DOHH2 (cell line): ENCODE data around the gene WWOX.

Experiments
- H3F3A ChIP-seq: fragments of 200-600 bp; sonication (generic), shearing (Covaris generic); 2 replicates; pipeline ENCODE4 v1.6.0; 2016; ENCODE audit warnings: antibody characterized with exemption, mild to moderate bottlenecking; ENCODE audit not compliant: control insufficient read depth, insufficient read depth
- H3K27ac ChIP-seq: fragments of 200-600 bp; sonication (generic); 2 replicates; pipeline ENCODE4 v1.5.1; 2014; ENCODE audit warnings: low read depth, mild to moderate bottlenecking, low read length, moderate library complexity
- H3K27me3 ChIP-seq: fragments of 200-600 bp; sonication (generic); 2 replicates; pipeline ENCODE4 v1.6.1; 2014; ENCODE audit warnings: mild to moderate bottlenecking, low read length, mixed read lengths; ENCODE audit not compliant: control insufficient read depth
- H3K36me3 ChIP-seq: fragments of 200-600 bp; sonication (generic); 2 replicates; pipeline ENCODE4 v1.6.1; 2014; ENCODE audit warnings: mild to moderate bottlenecking, low read length, moderate library complexity, mixed read lengths; ENCODE audit not compliant: control insufficient read depth
- H3K4me1 ChIP-seq: fragments of 200-600 bp; sonication (generic); 2 replicates; pipeline ENCODE4 v1.6.1; 2014; ENCODE audit warnings: mild to moderate bottlenecking, low read length, mixed read lengths; ENCODE audit not compliant: control insufficient read depth
- H3K4me2 ChIP-seq: fragments of 200-600 bp; sonication (generic); 2 replicates; pipeline ENCODE4 v1.6.0; 2014; ENCODE audit warnings: mild to moderate bottlenecking, low read length, moderate library complexity
- H3K4me3 ChIP-seq: fragments of 200-600 bp; sonication (generic); 2 replicates; pipeline ENCODE4 v1.5.1; 2014; ENCODE audit warnings: mild to moderate bottlenecking, low read length, mixed read lengths
- H3K79me2 ChIP-seq: fragments of 200-600 bp; sonication (generic); 2 replicates; pipeline ENCODE4 v1.6.1; 2014; ENCODE audit warnings: mild to moderate bottlenecking, low read length, mixed read lengths; ENCODE audit not compliant: control insufficient read depth
- H3K9me2 ChIP-seq: fragments of 200-600 bp; sonication (generic); replicated peaks from 2 replicates; pipeline ENCODE4 v1.6.1; 2014; ENCODE audit warnings: mild to moderate bottlenecking, low read length, mixed read lengths; ENCODE audit not compliant: control insufficient read depth
- H3K9me3 ChIP-seq: fragments of 200-600 bp; sonication (generic); 2 replicates; pipeline ENCODE4 v1.6.1; 2014; ENCODE audit warnings: antibody characterized with exemption, low read length, mixed read lengths; ENCODE audit not compliant: control insufficient read depth, insufficient read depth
- H4K20me1 ChIP-seq: fragments of 200-600 bp; sonication (generic); 2 replicates; pipeline ENCODE4 v1.6.0; 2014; ENCODE audit warnings: low read depth, mild to moderate bottlenecking, antibody characterized with exemption, low read length, moderate library complexity; ENCODE audit not compliant: control insufficient read depth, insufficient read depth
- EZH2phosphoT487 ChIP-seq: fragments of 200-600 bp; sonication (generic); IDR thresholded peaks from 2 replicates; pipeline ENCODE4 v1.6.1; 2017; ENCODE audit warnings: borderline replicate concordance, mild to moderate bottlenecking, antibody characterized with exemption, low read length, moderate library complexity, mixed read lengths
- TF ChIP-seq, protein P1 (sequence below): fragments of 200-600 bp; sonication (generic); IDR thresholded peaks from one replicate; pipeline ENCODE4 v1.5.1; 2014; ENCODE audit warnings: antibody characterized with exemption, mild to moderate bottlenecking, low read depth, low read length; ENCODE audit not compliant: poor library complexity, severe bottlenecking

WWOX gene

DNA sequence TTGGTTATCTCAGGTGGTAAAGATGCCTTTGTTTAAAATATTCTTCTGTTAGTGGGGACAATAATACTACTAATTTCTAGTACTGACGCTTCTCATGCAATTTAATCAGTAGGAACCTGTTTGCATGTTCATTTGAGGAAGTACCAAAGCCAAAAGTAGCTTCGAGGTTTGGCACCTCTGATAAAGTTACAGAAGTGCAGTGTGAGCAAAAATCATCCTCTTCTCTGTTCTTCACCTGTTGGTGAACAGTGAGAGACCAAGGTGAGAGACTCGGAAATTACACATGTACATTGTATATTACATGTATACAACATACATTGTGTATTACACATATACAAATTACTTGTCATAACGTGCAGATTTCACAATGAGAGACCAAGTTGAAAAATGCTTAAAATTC is 1096.5 kb downstream of the WWOX start:
- Histone ChIP-seq H3K79me2 (no peaks in the 10 kb centered on the region), H3K27ac (no peak overlapping the region), H3K4me1 (peaks cover 6% of the 10 kb centered on the region; the same call in 1 of the 2 replicates), H3K9me2 (no peaks in the 10 kb centered on the region), H3K4me2 (no peak overlapping the region), H3F3A (no peaks in the 10 kb centered on the region), H3K36me3 (no peaks in the 10 kb centered on the region), H3K9me3 (no peaks in the 10 kb centered on the region), H3K4me3 (no peak overlapping the region), H3K27me3 (no peaks in the 10 kb centered on the region), H4K20me1 (no peaks in the 10 kb centered on the region)
- no peak for TF ChIP-seq EZH2phosphoT487
- TF ChIP-seq, protein P1, sequence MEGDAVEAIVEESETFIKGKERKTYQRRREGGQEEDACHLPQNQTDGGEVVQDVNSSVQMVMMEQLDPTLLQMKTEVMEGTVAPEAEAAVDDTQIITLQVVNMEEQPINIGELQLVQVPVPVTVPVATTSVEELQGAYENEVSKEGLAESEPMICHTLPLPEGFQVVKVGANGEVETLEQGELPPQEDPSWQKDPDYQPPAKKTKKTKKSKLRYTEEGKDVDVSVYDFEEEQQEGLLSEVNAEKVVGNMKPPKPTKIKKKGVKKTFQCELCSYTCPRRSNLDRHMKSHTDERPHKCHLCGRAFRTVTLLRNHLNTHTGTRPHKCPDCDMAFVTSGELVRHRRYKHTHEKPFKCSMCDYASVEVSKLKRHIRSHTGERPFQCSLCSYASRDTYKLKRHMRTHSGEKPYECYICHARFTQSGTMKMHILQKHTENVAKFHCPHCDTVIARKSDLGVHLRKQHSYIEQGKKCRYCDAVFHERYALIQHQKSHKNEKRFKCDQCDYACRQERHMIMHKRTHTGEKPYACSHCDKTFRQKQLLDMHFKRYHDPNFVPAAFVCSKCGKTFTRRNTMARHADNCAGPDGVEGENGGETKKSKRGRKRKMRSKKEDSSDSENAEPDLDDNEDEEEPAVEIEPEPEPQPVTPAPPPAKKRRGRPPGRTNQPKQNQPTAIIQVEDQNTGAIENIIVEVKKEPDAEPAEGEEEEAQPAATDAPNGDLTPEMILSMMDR = no peak

DNA sequence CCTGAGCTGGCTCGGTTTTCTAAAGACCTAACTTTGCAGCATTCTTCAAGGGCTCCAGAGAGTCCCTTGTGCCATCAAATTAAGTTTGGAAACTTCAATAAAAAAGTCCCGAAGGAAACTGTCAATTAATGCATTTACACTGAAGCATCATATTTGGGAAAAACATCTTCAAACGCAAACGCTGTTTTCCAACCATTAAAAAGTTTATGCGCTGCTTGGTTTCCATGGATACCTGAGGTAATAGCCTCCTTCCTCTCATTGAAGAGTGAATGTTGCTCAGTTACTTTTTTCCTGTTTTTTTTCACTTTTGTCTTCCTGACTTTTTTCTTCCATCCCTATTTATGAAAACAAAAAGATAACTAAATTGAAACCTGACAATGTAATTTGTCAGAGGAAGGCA is 1102.0 kb downstream of the WWOX start:
- Histone ChIP-seq H3K9me2 (no peaks in the 10 kb centered on the region), H3K4me2 (no peak overlapping the region), H3F3A (no peaks in the 10 kb centered on the region), H3K27ac (no peak overlapping the region), H3K4me3 (no peak overlapping the region), H4K20me1 (no peaks in the 10 kb centered on the region), H3K27me3 (no peaks in the 10 kb centered on the region), H3K9me3 (no peaks in the 10 kb centered on the region), H3K79me2 (no peaks in the 10 kb centered on the region), H3K36me3 (no peaks in the 10 kb centered on the region), H3K4me1 (no peaks in the 10 kb centered on the region)
- no peak for TF ChIP-seq EZH2phosphoT487
- TF ChIP-seq, protein P1 = no peak

DNA sequence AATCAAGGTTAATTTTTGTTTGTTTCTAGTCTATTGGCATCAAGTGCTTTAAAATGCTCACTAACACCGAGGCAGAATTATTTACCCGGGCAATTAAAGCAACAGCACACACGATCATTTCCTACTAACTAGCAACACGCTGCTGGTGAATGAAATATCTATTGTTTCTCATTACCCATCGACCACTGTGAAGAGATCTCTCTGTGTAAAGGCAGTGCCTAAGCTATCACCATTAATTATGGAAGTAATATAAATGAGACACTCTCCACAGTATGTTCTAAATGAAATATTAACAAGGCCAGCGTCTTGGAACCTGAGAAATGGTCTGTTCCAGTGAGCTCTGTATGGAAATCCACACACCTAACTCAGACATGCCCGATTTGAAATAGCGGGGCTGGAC is 1103.5 kb downstream of the WWOX start:
- Histone ChIP-seq H3K4me1 (no peaks in the 10 kb centered on the region), H3K79me2 (no peaks in the 10 kb centered on the region), H3K9me3 (no peaks in the 10 kb centered on the region), H3K36me3 (no peaks in the 10 kb centered on the region), H3K9me2 (no peaks in the 10 kb centered on the region), H3K4me2 (no peak overlapping the region), H3K27ac (no peak overlapping the region), H3K27me3 (no peaks in the 10 kb centered on the region), H3F3A (no peaks in the 10 kb centered on the region), H3K4me3 (no peak overlapping the region), H4K20me1 (no peaks in the 10 kb centered on the region)
- no peak for TF ChIP-seq EZH2phosphoT487
- TF ChIP-seq, protein P1 = no peak

DNA sequence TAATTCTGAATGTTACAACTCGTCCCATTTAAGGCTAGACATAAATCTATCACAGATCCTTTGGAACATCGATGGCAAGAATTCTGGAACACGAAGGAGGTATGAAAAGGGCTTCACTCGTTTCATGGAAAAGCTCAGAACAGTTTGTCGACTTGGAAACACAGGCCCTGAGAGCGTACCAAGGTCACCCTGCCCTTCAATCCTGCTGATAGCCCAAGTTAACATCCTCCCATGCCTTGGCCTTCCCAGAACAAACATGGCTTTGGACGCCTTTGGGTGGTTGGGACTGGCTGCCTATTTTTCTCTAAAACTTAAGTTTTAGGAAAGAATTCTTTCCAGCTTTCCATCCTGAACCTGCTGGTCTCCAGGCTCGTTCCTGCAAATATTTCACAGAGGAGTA is 1105.0 kb downstream of the WWOX start:
- no peaks in the 10 kb centered on the region for H3K4me1 ChIP-seq
- H3K36me3 ChIP-seq = no peaks in the 10 kb centered on the region
- H3K27me3 ChIP-seq = no peaks in the 10 kb centered on the region
- H3F3A ChIP-seq = no peaks in the 10 kb centered on the region
- TF ChIP-seq EZH2phosphoT487 = no peak
- TF ChIP-seq, protein P1 = no peak
- H3K4me3 ChIP-seq = no peak overlapping the region
- no peak overlapping the region for H3K4me2 ChIP-seq
- H3K27ac ChIP-seq = no peak overlapping the region
- no peaks in the 10 kb centered on the region for H3K9me2 ChIP-seq
- H3K9me3 ChIP-seq = no peaks in the 10 kb centered on the region
- no peaks in the 10 kb centered on the region for H3K79me2 ChIP-seq
- no peaks in the 10 kb centered on the region for H4K20me1 ChIP-seq
